HG03575 (cell line): Measurements from ENCODE around the gene ITM2B.
A peak's percentile ranks its signal among the peaks of the same experiment; 100 is the strongest.

ENCODE experiments used
- ATAC-seq: cut with Tn5 transposase; IDR thresholded peaks from one replicate; pipeline ENCODE4 v1.9.1; 2021; ENCODE audit not compliant: unreplicated experiment, insufficient number of reproducible peaks, low FRiP score; ENCODE audit errors: extremely low read depth

The ITM2B gene

GRCh38 chr13:48296528-48296927, 63.5 kb downstream of the ITM2B start:
- no peak for ATAC-seq

GRCh38 chr13:48297131-48297786, 64.3 kb downstream of the ITM2B start:
- no peak for ATAC-seq

- no peak for ATAC-seq
Measured at GRCh38 chr13:48299591-48299990, 66.6 kb downstream of the ITM2B start.

GRCh38 chr13:48302871-48303358, 69.9 kb downstream of the ITM2B start:
- ATAC-seq = no peak

- ATAC-seq = peak; percentile 27
Measured at GRCh38 chr13:48303359-48304142, 70.5 kb downstream of the ITM2B start, which contains the start of gene RB1. RB1 (plus strand) TSS chr13:48303751; CDS start chr13:48303913, 162 bp downstream.

- peak; percentile 82 for ATAC-seq
Measured at GRCh38 chr13:48304143-48304876, 71.3 kb downstream of the ITM2B start.

GRCh38 chr13:48311223-48311622, 78.2 kb downstream of the ITM2B start:
- ATAC-seq = no peak

GRCh38 chr13:48315969-48316650, 83.1 kb downstream of the ITM2B start:
- no peak for ATAC-seq

GRCh38 chr13:48316826-48317510, 84.0 kb downstream of the ITM2B start:
- ATAC-seq = no peak

GRCh38 chr13:48317511-48318376, 84.7 kb downstream of the ITM2B start:
- ATAC-seq = no peak

- ATAC-seq = no peak
Measured at GRCh38 chr13:48318377-48318811, 85.4 kb downstream of the ITM2B start.

GRCh38 chr13:48318821-48319511, 86.0 kb downstream of the ITM2B start:
- ATAC-seq = no peak
